GM23338 (cell line): Measurements from ENCODE around the gene PDE4D.

Experiments used
- CREB1 ChIP-seq: fragments of 250-450 bp; sonication (Bioruptor Pico); IDR thresholded peaks from 2 replicates; pipeline ENCODE4 v1.5.0; 2020; ENCODE audit warnings: low read depth, mild to moderate bottlenecking, moderate library complexity
- EZH2 ChIP-seq: fragments of 200-600 bp; sonication (generic); IDR thresholded peaks from one replicate; pipeline ENCODE4 v1.8.0; 2017; ENCODE audit warnings: antibody characterized with exemption, mild to moderate bottlenecking, low read depth; ENCODE audit not compliant: unreplicated experiment
- EZH2phosphoT487 ChIP-seq: fragments of 200-600 bp; sonication (generic); IDR thresholded peaks from one replicate; pipeline ENCODE4 v1.8.1; 2018; ENCODE audit warnings: antibody characterized with exemption; ENCODE audit not compliant: unreplicated experiment
- POLR2AphosphoS5 ChIP-seq: IDR thresholded peaks from 2 replicates; pipeline ENCODE4 v1.6.1; 2016; ENCODE audit warnings: antibody characterized with exemption, low read depth
- STAT1 ChIP-seq: IDR thresholded peaks from one replicate; pipeline ENCODE4 v1.6.1; 2016; ENCODE audit warnings: antibody characterized with exemption; ENCODE audit not compliant: unreplicated experiment
- ZNF114 ChIP-seq: fragments of 250-450 bp; sonication (Bioruptor Pico); IDR thresholded peaks from 2 replicates; pipeline ENCODE4 v1.5.0; 2020; ENCODE audit warnings: mild to moderate bottlenecking, moderate library complexity
- ZNF331 ChIP-seq: fragments of 250-450 bp; sonication (Bioruptor Pico); IDR thresholded peaks from 2 replicates; pipeline ENCODE4 v1.5.0; 2020; ENCODE audit warnings: low read depth, mild to moderate bottlenecking, moderate library complexity
- TF ChIP-seq, protein P1 (sequence below), 2 experiments: fragments of 200-600 bp in 1 of 2; sonication (generic) in 1 of 2; conservative IDR thresholded peaks; 2 replicates each; pipeline versions ENCODE4 v1.5.1 to v1.6.1; 2016 to 2017; ENCODE audit warnings: antibody characterized with exemption in 2 of 2, low read depth in 2 of 2, mild to moderate bottlenecking in 2 of 2, moderate library complexity in 1 of 2
- TF ChIP-seq, protein P2 (sequence below): IDR thresholded peaks from one replicate; pipeline ENCODE4 v1.6.1; 2018; ENCODE audit warnings: antibody characterized with exemption; ENCODE audit not compliant: unreplicated experiment
- TF ChIP-seq, protein P3 (sequence below): IDR thresholded peaks from 2 replicates; pipeline ENCODE4 v1.6.1; 2016; ENCODE audit warnings: antibody characterized with exemption

DNA sequence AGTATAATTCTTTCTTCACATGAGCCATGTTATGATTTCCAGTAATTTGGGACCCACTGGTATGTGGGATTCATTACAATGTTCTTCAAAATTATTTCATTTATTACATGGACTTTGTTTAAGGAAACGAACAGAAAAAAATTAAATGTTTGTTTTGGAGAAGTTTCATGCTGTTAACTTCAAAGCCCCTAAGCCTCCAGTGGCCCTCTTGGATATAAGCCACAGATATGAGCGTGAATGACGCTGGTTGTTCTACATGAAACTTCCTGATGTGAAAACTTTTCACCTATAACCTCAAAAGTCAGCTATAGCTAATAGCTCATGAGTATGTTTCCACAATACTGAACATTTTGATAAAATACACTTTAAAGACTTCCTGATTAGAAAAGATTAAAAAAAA is 334.2 kb downstream of the PDE4D start:
- TF ChIP-seq, protein P1, sequence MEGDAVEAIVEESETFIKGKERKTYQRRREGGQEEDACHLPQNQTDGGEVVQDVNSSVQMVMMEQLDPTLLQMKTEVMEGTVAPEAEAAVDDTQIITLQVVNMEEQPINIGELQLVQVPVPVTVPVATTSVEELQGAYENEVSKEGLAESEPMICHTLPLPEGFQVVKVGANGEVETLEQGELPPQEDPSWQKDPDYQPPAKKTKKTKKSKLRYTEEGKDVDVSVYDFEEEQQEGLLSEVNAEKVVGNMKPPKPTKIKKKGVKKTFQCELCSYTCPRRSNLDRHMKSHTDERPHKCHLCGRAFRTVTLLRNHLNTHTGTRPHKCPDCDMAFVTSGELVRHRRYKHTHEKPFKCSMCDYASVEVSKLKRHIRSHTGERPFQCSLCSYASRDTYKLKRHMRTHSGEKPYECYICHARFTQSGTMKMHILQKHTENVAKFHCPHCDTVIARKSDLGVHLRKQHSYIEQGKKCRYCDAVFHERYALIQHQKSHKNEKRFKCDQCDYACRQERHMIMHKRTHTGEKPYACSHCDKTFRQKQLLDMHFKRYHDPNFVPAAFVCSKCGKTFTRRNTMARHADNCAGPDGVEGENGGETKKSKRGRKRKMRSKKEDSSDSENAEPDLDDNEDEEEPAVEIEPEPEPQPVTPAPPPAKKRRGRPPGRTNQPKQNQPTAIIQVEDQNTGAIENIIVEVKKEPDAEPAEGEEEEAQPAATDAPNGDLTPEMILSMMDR (conservative IDR thresholded peaks at IDR 0.05; ENCODE audit: low read depth in 2 of 2), result no peak
- TF ChIP-seq EZH2phosphoT487, result no peak
- TF ChIP-seq EZH2, result no peak
- TF ChIP-seq, protein P2, sequence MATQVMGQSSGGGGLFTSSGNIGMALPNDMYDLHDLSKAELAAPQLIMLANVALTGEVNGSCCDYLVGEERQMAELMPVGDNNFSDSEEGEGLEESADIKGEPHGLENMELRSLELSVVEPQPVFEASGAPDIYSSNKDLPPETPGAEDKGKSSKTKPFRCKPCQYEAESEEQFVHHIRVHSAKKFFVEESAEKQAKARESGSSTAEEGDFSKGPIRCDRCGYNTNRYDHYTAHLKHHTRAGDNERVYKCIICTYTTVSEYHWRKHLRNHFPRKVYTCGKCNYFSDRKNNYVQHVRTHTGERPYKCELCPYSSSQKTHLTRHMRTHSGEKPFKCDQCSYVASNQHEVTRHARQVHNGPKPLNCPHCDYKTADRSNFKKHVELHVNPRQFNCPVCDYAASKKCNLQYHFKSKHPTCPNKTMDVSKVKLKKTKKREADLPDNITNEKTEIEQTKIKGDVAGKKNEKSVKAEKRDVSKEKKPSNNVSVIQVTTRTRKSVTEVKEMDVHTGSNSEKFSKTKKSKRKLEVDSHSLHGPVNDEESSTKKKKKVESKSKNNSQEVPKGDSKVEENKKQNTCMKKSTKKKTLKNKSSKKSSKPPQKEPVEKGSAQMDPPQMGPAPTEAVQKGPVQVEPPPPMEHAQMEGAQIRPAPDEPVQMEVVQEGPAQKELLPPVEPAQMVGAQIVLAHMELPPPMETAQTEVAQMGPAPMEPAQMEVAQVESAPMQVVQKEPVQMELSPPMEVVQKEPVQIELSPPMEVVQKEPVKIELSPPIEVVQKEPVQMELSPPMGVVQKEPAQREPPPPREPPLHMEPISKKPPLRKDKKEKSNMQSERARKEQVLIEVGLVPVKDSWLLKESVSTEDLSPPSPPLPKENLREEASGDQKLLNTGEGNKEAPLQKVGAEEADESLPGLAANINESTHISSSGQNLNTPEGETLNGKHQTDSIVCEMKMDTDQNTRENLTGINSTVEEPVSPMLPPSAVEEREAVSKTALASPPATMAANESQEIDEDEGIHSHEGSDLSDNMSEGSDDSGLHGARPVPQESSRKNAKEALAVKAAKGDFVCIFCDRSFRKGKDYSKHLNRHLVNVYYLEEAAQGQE, result no peak
- no peak for TF ChIP-seq ZNF114
- no peak for TF ChIP-seq POLR2AphosphoS5
- TF ChIP-seq CREB1, result no peak
- TF ChIP-seq, protein P3, sequence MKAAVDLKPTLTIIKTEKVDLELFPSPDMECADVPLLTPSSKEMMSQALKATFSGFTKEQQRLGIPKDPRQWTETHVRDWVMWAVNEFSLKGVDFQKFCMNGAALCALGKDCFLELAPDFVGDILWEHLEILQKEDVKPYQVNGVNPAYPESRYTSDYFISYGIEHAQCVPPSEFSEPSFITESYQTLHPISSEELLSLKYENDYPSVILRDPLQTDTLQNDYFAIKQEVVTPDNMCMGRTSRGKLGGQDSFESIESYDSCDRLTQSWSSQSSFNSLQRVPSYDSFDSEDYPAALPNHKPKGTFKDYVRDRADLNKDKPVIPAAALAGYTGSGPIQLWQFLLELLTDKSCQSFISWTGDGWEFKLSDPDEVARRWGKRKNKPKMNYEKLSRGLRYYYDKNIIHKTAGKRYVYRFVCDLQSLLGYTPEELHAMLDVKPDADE, result no peak
- no peak for TF ChIP-seq ZNF331 (CRISPR knock-in tag)
- TF ChIP-seq STAT1, result no peak
